Natural killer cell (primary cell): Measurements from ENCODE around the gene KAZN. TPM values are rescaled to one million over a fixed set of nuclear protein-coding genes. Genes with fewer than 3 reads are reported as not detected.

Experiments
- ATAC-seq, 3 donors: fragments of 150-1000 bp in 2 of 3; fragments of 200-7000 bp in 1 of 3; cut with Tn5 transposase; 1 replicate in 1 of 3; 2 replicates in 2 of 3; pipeline ENCODE4 v1.10.0; 2021; ENCODE audit warnings: mild to moderate bottlenecking in 2 of 3, moderate library complexity in 2 of 3
- DNase-seq, 2 donors: peaks; one replicate each; pipeline versions ENCODE4 v3.0.0 to v3.0.0-alpha.2; 2013 to 2021; ENCODE audit warnings: mixed read lengths in 1 of 2
- H3K27ac ChIP-seq: one replicate; pipeline ENCODE4 v1.5.1; 2013; ENCODE audit warnings: mild to moderate bottlenecking, low read length
- H3K27me3 ChIP-seq: one replicate; pipeline ENCODE4 v1.6.1; 2013; ENCODE audit warnings: low read length; ENCODE audit not compliant: control insufficient read depth, insufficient read depth
- H3K36me3 ChIP-seq: one replicate; pipeline ENCODE4 v1.6.1; 2013; ENCODE audit warnings: low read length; ENCODE audit not compliant: control insufficient read depth, insufficient read depth
- H3K4me1 ChIP-seq: one replicate; pipeline ENCODE4 v1.6.1; 2013; ENCODE audit warnings: low read length; ENCODE audit not compliant: control insufficient read depth, insufficient read depth
- H3K4me3 ChIP-seq: one replicate; pipeline ENCODE4 v1.5.1; 2013; ENCODE audit warnings: low read length
- H3K9me3 ChIP-seq: one replicate; pipeline ENCODE4 v1.6.1; 2013; ENCODE audit warnings: low read length; ENCODE audit not compliant: control insufficient read depth, insufficient read depth
- H3K27ac Mint-ChIP-seq, 2 donors: one replicate each; pipeline ENCODE4 v1.8.0; 2022; ENCODE audit warnings: mild to moderate bottlenecking in 2 of 2, mixed read lengths in 2 of 2, moderate library complexity in 1 of 2
- H3K27me3 Mint-ChIP-seq, 2 donors: one replicate each; pipeline ENCODE4 v1.8.0; 2022; ENCODE audit warnings: low read depth in 2 of 2, mixed read lengths in 2 of 2
- H3K36me3 Mint-ChIP-seq: one replicate; pipeline ENCODE4 v1.8.0; 2022; ENCODE audit warnings: mixed read lengths
- H3K4me1 Mint-ChIP-seq, 2 donors: one replicate each; pipeline ENCODE4 v1.8.0; 2022; ENCODE audit warnings: mixed read lengths in 2 of 2
- H3K4me3 Mint-ChIP-seq: one replicate; pipeline ENCODE4 v1.8.0; 2022; ENCODE audit warnings: mild to moderate bottlenecking, moderate library complexity, mixed read lengths
- H3K9me3 Mint-ChIP-seq, 2 donors: one replicate each; pipeline ENCODE4 v1.8.0; 2022; ENCODE audit warnings: mixed read lengths in 2 of 2
- WGBS: methylation state at CpG from one replicate; pipeline ENCODE4 v1.1.7; 2013; ENCODE audit warnings: missing lambda C conversion rate; ENCODE audit not compliant: insufficient coverage; 5-methylcytosine and 5-hydroxymethylcytosine counted together
- intact Hi-C: fragments of 100-400 bp; cut with micrococcal nuclease; formaldehyde crosslinking; loops from one replicate; pipeline ENCODE4 v1.14.2; 2022
- total RNA-seq, 4 donors: library from RNA; stranded (reverse); fragments of 120-200 nt in 1 of 4; gene quantifications; one replicate each; pipeline versions ENCODE4 v1.2.3 to v1.2.4, GENCODE V29; 2013 to 2022
- TF ChIP-seq, protein P1 (sequence below): fragments of 200-600 bp; IDR thresholded peaks from one replicate; pipeline ENCODE4 v1.8.0; 2022; ENCODE audit warnings: antibody characterized with exemption

KAZN gene
- total RNA-seq, 3 donors from 2014 or later (not counting 1 experiment from before 2014, with no cell fraction given): 1.2 to 2.0 (median 1.7) TPM

- intact Hi-C loops: no loop called here
- TF ChIP-seq, protein P1, sequence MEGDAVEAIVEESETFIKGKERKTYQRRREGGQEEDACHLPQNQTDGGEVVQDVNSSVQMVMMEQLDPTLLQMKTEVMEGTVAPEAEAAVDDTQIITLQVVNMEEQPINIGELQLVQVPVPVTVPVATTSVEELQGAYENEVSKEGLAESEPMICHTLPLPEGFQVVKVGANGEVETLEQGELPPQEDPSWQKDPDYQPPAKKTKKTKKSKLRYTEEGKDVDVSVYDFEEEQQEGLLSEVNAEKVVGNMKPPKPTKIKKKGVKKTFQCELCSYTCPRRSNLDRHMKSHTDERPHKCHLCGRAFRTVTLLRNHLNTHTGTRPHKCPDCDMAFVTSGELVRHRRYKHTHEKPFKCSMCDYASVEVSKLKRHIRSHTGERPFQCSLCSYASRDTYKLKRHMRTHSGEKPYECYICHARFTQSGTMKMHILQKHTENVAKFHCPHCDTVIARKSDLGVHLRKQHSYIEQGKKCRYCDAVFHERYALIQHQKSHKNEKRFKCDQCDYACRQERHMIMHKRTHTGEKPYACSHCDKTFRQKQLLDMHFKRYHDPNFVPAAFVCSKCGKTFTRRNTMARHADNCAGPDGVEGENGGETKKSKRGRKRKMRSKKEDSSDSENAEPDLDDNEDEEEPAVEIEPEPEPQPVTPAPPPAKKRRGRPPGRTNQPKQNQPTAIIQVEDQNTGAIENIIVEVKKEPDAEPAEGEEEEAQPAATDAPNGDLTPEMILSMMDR: no peak
Measured at GRCh38 chr1:14922942-14923726, 324.6 kb downstream of the KAZN start.

DNA sequence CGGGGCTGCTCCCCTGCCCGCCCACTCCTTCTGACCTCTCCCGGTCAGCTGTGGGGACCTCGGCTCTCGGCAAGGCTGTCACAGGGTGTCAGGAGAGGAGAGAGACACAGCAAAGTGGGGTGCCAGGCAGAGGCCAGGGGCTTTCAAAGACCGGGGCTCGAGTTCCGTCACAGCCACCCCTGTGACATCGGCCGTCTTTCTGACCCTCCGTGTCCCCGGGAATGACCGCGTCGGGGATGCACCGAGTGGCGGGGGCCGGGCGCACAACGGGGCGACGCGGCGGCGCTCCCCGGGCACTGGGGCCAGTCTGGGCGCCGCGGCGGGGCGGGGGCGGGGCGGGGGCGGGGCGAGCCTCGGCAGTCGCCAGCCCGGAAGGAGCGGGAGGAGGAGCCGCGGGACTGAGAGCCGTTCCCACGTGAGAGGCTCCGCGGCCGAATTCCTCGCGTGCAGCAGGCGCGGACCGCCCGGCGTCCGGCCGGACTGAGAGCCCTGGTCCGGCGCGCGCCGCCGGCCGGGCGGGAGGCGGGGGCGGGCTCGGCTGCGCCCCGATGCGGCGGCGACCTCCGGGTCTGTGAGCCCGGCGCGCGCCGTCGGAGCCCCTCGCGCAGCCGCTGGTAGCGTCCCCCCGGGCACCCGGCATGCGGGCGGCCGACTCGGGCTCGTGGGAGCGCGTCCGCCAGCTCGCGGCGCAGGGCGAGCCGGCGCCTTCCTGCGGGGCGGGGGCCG is 325.4 kb downstream of the KAZN start:
- no peak overlapping the region for H3K27ac ChIP-seq
- H3K27me3 Mint-ChIP-seq: peaks cover 30 to 35% of the 10 kb centered on the region in 2 donors
- no peaks in the 10 kb centered on the region for H3K9me3 Mint-ChIP-seq

More at GRCh38 chr1:14922942-14923726, 324.6 kb downstream of the KAZN start:
- Histone ChIP-seq H3K9me3 (no peaks in the 10 kb centered on the region), H3K36me3 (no peaks in the 10 kb centered on the region), H3K27me3 (peaks cover 14% of the 10 kb centered on the region), H3K27ac (no peak overlapping the region), H3K4me1 (peaks cover 10% of the 10 kb centered on the region), H3K4me3 (no peak overlapping the region)
- Mint-ChIP-seq H3K36me3 (no peaks in the 10 kb centered on the region), H3K4me1 (peaks cover 5 to 9% of the 10 kb centered on the region in 2 donors), H3K4me3 (peak overlapping the region; percentile 81), H3K27me3 (peaks cover 30 to 34% of the 10 kb centered on the region in 2 donors), H3K9me3 (no peaks in the 10 kb centered on the region), H3K27ac (peak overlapping the region in 1 of 2 donors; percentile 45)
- ATAC-seq: no peak
- no peak for DNase-seq
- WGBS: 84% methylated on average over 11 of the region's 11 CpGs

DNA sequence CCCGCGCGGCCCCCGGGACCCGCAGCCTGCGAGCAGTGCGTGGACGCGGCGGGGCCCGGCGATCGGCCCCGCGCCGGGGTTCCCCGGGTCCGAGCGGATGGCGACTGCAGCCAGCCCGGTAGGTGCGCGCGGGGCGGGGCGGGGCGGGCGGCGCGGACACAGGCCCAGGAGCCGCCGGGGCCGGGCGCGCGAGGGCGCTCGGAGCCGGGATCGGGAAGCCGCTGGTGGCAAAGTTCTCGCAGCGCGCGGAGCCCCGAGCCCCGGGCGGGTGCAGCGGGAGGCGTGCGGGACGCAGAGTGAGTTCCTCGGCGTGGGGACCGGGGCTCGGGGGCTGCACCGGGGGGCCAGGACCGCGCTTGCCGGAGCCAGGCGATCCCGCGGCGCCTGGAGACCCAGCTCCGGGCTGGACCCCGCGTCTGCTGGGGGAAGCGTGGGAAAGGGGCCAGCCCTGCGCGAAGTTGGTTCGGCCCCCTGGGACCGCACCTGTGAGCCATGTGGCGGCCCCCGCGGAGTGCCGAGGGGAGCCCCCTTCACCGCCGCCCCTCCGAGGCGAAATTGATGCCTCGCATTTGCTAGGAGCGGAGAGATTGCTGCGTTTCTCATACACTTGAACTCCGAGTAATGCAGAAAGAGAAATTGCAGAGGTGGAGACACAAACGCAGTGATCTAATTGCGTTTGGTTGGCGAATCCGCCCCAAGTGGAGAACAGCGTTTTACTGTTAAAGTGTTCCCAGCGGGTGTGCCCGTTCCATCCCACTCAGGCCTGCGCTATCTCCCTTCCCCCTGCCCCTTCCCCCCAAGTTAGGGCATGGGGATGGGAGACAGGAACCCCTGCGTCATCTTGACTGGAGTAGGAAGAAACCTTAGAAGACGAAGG is 326.2 kb downstream of the KAZN start:
- ATAC-seq (peak in 2 of 3 donors; percentile 29 to 31), DNase-seq (peak in 1 of 2 donors; percentile 15)
- Histone ChIP-seq H3K27ac (no peak overlapping the region), H3K27me3 (peaks cover 14% of the 10 kb centered on the region), H3K9me3 (no peaks in the 10 kb centered on the region), H3K36me3 (no peaks in the 10 kb centered on the region), H3K4me1 (peaks cover 10% of the 10 kb centered on the region), H3K4me3 (no peak overlapping the region)
- Mint-ChIP-seq H3K9me3 (no peaks in the 10 kb centered on the region), H3K4me1 (peaks cover 5 to 9% of the 10 kb centered on the region in 2 donors), H3K4me3 (peak overlapping the region; percentile 52), H3K27me3 (peaks cover 30 to 35% of the 10 kb centered on the region in 2 donors), H3K27ac (no peak overlapping the region), H3K36me3 (no peaks in the 10 kb centered on the region)
- TF ChIP-seq, protein P1: no peak
- WGBS: under 1% methylated on average over 89 of the region's 94 CpGs
- intact Hi-C loops: no loop called here

More for the DNA sequence above, 325.4 kb downstream of the KAZN start:
- Mint-ChIP-seq H3K4me1 (peaks cover 5 to 9% of the 10 kb centered on the region in 2 donors), H3K27ac (peak overlapping the region in 1 of 2 donors; percentile 45), H3K4me3 (peak overlapping the region; percentile 81), H3K36me3 (no peaks in the 10 kb centered on the region)
- Histone ChIP-seq H3K36me3 (no peaks in the 10 kb centered on the region), H3K9me3 (no peaks in the 10 kb centered on the region), H3K27me3 (peaks cover 14% of the 10 kb centered on the region), H3K4me3 (no peak overlapping the region), H3K4me1 (peaks cover 10% of the 10 kb centered on the region)
- ATAC-seq (peak; percentile 80 to 91 (median 88)), DNase-seq (peak; percentile 28 to 56)
- 3% methylated on average over 101 of the region's 101 CpGs for WGBS
- intact Hi-C loops: no loop called here
- TF ChIP-seq, protein P1: no peak
